Neural cell (in vitro differentiated cells): ENCODE results near the gene MGAT4A. TPM values are rescaled to one million over a fixed set of nuclear protein-coding genes. Genes with fewer than 3 reads are reported as not detected.
"Not testable (repeated sequence)": the region's sequence is repeated elsewhere in the genome, so short reads cannot be mapped to it uniquely, and the experiment has no call there.

Experiments
- H2AFZ ChIP-seq: fragments of 200-600, 300-800 bp; sonication (generic), shearing (Covaris generic); 2 replicates; pipeline ENCODE4 v1.6.0; 2014; ENCODE audit warnings: low read depth, mild to moderate bottlenecking, antibody characterized with exemption, low read length, moderate library complexity
- H3F3A ChIP-seq: fragments of 200-600 bp; shearing (Covaris generic); 2 replicates; pipeline ENCODE4 v1.6.1; 2016; ENCODE audit warnings: mild to moderate bottlenecking, moderate library complexity, mixed read lengths, antibody characterized with exemption, low read length; ENCODE audit not compliant: insufficient read depth, poor library complexity, severe bottlenecking
- H3K27ac ChIP-seq: fragments of 200-600, 300-800 bp; sonication (generic), shearing (Covaris generic); 2 replicates; pipeline ENCODE4 v1.5.1; 2014; ENCODE audit warnings: mild to moderate bottlenecking, low read length, moderate library complexity
- H3K27me3 ChIP-seq: fragments of 300-800, 200-600 bp; sonication (generic), shearing (Covaris generic); 2 replicates; pipeline ENCODE4 v1.6.0; 2014; ENCODE audit warnings: mild to moderate bottlenecking, low read depth, low read length, moderate library complexity; ENCODE audit not compliant: insufficient read depth
- H3K36me3 ChIP-seq: fragments of 300-800, 200-600 bp; sonication (generic), shearing (Covaris generic); 2 replicates; pipeline ENCODE4 v1.5.1; 2014; ENCODE audit warnings: mild to moderate bottlenecking, antibody characterized with exemption, low read length, moderate library complexity; ENCODE audit not compliant: insufficient read depth
- H3K4me2 ChIP-seq: fragments of 300-800, 200-600 bp; sonication (generic), shearing (Covaris generic); 2 replicates; pipeline ENCODE4 v1.6.0; 2014; ENCODE audit warnings: mild to moderate bottlenecking, low read length
- H3K4me3 ChIP-seq: fragments of 300-800, 200-600 bp; sonication (generic), shearing (Covaris generic); 2 replicates; pipeline ENCODE4 v1.5.1; 2014; ENCODE audit warnings: mild to moderate bottlenecking, low read length, moderate library complexity
- H3K79me2 ChIP-seq: fragments of 200-600 bp; shearing (Covaris generic); replicated peaks from 2 replicates; pipeline ENCODE4 v1.6.0; 2014; ENCODE audit warnings: mild to moderate bottlenecking, low read length, moderate library complexity; ENCODE audit not compliant: insufficient read depth
- H3K9ac ChIP-seq: fragments of 300-800, 200-600 bp; sonication (generic), shearing (Covaris generic); 2 replicates; pipeline ENCODE4 v1.6.1; 2016; ENCODE audit warnings: mild to moderate bottlenecking, low read length, mixed read lengths
- H3K9me2 ChIP-seq: fragments of 200-600 bp; shearing (Covaris generic); 2 replicates; pipeline ENCODE4 v1.6.1; 2016; ENCODE audit warnings: mild to moderate bottlenecking, low read length, mixed read lengths; ENCODE audit not compliant: insufficient read depth
- H3K9me3 ChIP-seq: fragments of 200-600, 300-800 bp; sonication (generic), shearing (Covaris generic); 2 replicates; pipeline ENCODE4 v1.6.1; 2016; ENCODE audit warnings: mild to moderate bottlenecking, mixed run types, low read length, moderate library complexity, mixed read lengths
- H4K20me1 ChIP-seq: fragments of 200-600 bp; shearing (Covaris generic); 2 replicates; pipeline ENCODE4 v1.6.1; 2016; ENCODE audit warnings: mild to moderate bottlenecking, mixed run types; ENCODE audit not compliant: insufficient read depth
- CTCF ChIP-seq: fragments of 450-650 bp; IDR thresholded peaks from 2 replicates; pipeline ENCODE4 v1.5.1; 2014; ENCODE audit warnings: antibody characterized with exemption, mild to moderate bottlenecking, moderate library complexity; ENCODE audit not compliant: poor library complexity, severe bottlenecking
- EP300 ChIP-seq: fragments of 450-650 bp; conservative IDR thresholded peaks from 2 replicates; pipeline ENCODE4 v1.6.1; 2014; ENCODE audit warnings: antibody characterized with exemption, mild to moderate bottlenecking, moderate library complexity; ENCODE audit not compliant: poor library complexity, severe bottlenecking
- EZH2 ChIP-seq: fragments of 200-600, 300-800 bp; shearing (Covaris generic), sonication (generic); IDR thresholded peaks from 2 replicates; pipeline ENCODE4 v1.6.1; 2014; ENCODE audit warnings: antibody characterized with exemption, low read length, borderline replicate concordance, mild to moderate bottlenecking; ENCODE audit not compliant: insufficient read depth, poor library complexity, severe bottlenecking
- MXI1 ChIP-seq: fragments of 450-650 bp; conservative IDR thresholded peaks from 2 replicates; pipeline ENCODE4 v1.6.1; 2014; ENCODE audit warnings: antibody characterized with exemption, mild to moderate bottlenecking; ENCODE audit not compliant: poor library complexity, severe bottlenecking
- POLR2AphosphoS5 ChIP-seq: IDR thresholded peaks from 2 replicates; pipeline ENCODE4 v1.6.1; 2012
- RAD21 ChIP-seq: fragments of 450-650 bp; conservative IDR thresholded peaks from 2 replicates; pipeline ENCODE4 v1.6.1; 2014; ENCODE audit warnings: antibody characterized with exemption, mild to moderate bottlenecking, moderate library complexity
- SMC3 ChIP-seq: fragments of 450-650 bp; conservative IDR thresholded peaks from 2 replicates; pipeline ENCODE4 v1.6.1; 2014; ENCODE audit warnings: antibody characterized with exemption, mild to moderate bottlenecking, moderate library complexity; ENCODE audit not compliant: poor library complexity
- TAF1 ChIP-seq: IDR thresholded peaks from 2 replicates; pipeline ENCODE4 v1.6.1; 2012; ENCODE audit warnings: low read depth
- polyA plus RNA-seq: library from polyadenylated mRNA; depleted of rRNA; stranded (reverse); fragments of >200 nt; gene quantifications from 2 replicates; pipeline ENCODE4 v1.2.3, GENCODE V29; 2014
- TF ChIP-seq, protein P1 (sequence below): IDR thresholded peaks from 2 replicates; pipeline ENCODE4 v1.6.1; 2012; ENCODE audit warnings: borderline replicate concordance

The MGAT4A gene
- polyA plus RNA-seq, 1 donor from 2014 or later = 54.8 TPM

DNA sequence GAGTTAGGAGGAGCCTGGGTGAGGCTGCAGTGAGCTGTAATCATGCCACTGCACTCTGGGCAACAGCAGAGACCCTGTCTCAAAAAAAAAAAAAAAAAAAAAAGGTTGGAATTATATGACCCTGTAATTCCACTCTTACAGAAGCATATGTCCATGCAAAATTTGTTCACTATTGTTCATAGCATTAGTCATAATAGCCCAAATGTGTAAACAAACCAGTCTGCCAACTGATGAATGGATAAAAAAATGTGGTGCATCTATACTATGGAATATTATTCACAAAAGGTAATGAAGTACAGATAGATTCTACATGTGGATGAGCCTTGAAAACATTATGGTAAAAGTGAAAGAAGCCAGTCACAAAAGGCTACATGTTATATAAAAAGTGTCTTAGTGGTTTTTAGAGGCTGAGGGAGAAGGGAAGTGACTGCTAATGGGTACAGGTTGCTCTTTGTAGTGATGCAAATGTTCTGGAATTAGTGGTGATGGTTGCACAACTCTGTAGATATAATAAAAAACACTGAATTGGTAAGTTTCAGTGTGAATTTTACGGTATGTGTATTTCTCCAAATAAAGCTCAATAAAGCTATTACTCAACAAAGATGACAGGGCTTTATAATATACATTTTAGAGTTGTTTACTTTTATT lies 132.0 kb downstream of the MGAT4A start:
- H3K4me2 ChIP-seq = no peak overlapping the region
- no peak overlapping the region for H2AFZ ChIP-seq
- no peak overlapping the region for H3K4me3 ChIP-seq
- no peaks in the 10 kb centered on the region for H3K9me3 ChIP-seq
- no peaks in the 10 kb centered on the region for H4K20me1 ChIP-seq
- no peak overlapping the region for H3K9ac ChIP-seq
- TF ChIP-seq SMC3 (no peak), MXI1 (no peak), TAF1 (no peak), EZH2 (no peak), CTCF (no peak), EP300 (no peak)
- no peaks in the 10 kb centered on the region for H3K9me2 ChIP-seq
- H3K36me3 ChIP-seq = peaks cover 3% of the 10 kb centered on the region
- no peak overlapping the region for H3K27ac ChIP-seq
- H3K79me2 ChIP-seq = no peaks in the 10 kb centered on the region
- no peaks in the 10 kb centered on the region for H3K27me3 ChIP-seq
- H3F3A ChIP-seq = no peaks in the 10 kb centered on the region

- not testable (repeated sequence) for H3K9me2 ChIP-seq, H3K27ac ChIP-seq, H3F3A ChIP-seq, H3K79me2 ChIP-seq, H3K9ac ChIP-seq, H3K36me3 ChIP-seq, H3K27me3 ChIP-seq, H3K4me2 ChIP-seq, H3K4me3 ChIP-seq, H4K20me1 ChIP-seq, H3K9me3 ChIP-seq, H2AFZ ChIP-seq
Observed at GRCh38 chr2:98594665-98595064, 136.3 kb downstream of the MGAT4A start.

DNA sequence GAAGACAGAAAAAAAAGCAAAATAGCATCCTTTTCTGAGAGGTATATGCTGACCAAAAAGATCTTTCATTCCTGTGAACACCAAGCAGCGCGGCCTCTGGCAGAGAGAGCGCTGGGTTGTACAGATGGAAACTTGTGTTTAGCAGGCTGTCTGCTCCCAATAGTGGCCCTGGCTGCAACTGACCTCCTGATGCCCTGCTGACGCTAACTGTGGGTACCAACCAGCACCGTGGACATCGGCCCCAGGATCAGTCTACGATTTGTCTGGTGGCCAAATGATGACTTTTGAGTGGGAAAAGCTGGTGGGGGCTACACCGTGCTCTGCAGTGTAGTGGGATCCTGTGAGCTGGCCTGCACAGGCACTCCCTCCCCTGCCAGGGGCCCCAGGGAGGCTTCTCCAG lies 138.4 kb downstream of the MGAT4A start:
- Histone ChIP-seq H3K79me2 (no peaks in the 10 kb centered on the region), H3K27ac (no peak overlapping the region), H3K36me3 (peaks cover 2% of the 10 kb centered on the region), H3K27me3 (no peaks in the 10 kb centered on the region), H3K9me3 (no peaks in the 10 kb centered on the region), H3K9ac (no peak overlapping the region), H3K9me2 (no peaks in the 10 kb centered on the region), H3K4me3 (no peak overlapping the region), H4K20me1 (no peaks in the 10 kb centered on the region), H2AFZ (no peak overlapping the region), H3F3A (no peaks in the 10 kb centered on the region), H3K4me2 (no peak overlapping the region)
- TF ChIP-seq TAF1 = no peak

DNA sequence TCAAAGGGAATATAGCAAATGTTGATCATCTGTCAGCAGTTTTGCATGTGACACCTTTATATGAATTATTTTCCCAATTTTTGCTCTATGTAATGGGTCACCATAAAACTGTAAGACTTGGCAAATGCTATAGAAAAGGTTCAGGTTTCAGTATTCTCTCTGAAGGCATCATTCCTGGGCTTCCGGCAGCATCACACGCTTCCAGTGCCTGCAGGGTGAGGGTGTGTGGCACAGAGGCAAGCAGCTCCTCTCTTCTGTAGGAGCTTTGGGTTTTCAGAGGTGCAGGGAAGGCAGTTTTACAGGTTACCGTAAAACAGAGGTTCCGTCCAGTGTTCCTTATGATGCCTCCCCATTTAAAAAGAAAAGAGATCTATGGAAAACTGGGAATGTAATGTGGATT lies 141.4 kb downstream of the MGAT4A start:
- TF ChIP-seq MXI1 (no peak), TAF1 (no peak), CTCF (no peak), EZH2 (no peak), EP300 (no peak), RAD21 (no peak), POLR2AphosphoS5 (no peak), SMC3 (no peak)
- TF ChIP-seq, protein P1, sequence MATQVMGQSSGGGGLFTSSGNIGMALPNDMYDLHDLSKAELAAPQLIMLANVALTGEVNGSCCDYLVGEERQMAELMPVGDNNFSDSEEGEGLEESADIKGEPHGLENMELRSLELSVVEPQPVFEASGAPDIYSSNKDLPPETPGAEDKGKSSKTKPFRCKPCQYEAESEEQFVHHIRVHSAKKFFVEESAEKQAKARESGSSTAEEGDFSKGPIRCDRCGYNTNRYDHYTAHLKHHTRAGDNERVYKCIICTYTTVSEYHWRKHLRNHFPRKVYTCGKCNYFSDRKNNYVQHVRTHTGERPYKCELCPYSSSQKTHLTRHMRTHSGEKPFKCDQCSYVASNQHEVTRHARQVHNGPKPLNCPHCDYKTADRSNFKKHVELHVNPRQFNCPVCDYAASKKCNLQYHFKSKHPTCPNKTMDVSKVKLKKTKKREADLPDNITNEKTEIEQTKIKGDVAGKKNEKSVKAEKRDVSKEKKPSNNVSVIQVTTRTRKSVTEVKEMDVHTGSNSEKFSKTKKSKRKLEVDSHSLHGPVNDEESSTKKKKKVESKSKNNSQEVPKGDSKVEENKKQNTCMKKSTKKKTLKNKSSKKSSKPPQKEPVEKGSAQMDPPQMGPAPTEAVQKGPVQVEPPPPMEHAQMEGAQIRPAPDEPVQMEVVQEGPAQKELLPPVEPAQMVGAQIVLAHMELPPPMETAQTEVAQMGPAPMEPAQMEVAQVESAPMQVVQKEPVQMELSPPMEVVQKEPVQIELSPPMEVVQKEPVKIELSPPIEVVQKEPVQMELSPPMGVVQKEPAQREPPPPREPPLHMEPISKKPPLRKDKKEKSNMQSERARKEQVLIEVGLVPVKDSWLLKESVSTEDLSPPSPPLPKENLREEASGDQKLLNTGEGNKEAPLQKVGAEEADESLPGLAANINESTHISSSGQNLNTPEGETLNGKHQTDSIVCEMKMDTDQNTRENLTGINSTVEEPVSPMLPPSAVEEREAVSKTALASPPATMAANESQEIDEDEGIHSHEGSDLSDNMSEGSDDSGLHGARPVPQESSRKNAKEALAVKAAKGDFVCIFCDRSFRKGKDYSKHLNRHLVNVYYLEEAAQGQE = no peak
- Histone ChIP-seq H2AFZ (no peak overlapping the region), H3K9me3 (no peaks in the 10 kb centered on the region), H3K4me3 (no peak overlapping the region), H4K20me1 (no peaks in the 10 kb centered on the region), H3K4me2 (no peak overlapping the region), H3K27ac (no peak overlapping the region), H3K9ac (no peak overlapping the region), H3K36me3 (no peaks in the 10 kb centered on the region), H3F3A (no peaks in the 10 kb centered on the region), H3K79me2 (no peaks in the 10 kb centered on the region), H3K9me2 (no peaks in the 10 kb centered on the region), H3K27me3 (no peaks in the 10 kb centered on the region)
